Measurements from ENCODE around the gene CRISP1.

DNA sequence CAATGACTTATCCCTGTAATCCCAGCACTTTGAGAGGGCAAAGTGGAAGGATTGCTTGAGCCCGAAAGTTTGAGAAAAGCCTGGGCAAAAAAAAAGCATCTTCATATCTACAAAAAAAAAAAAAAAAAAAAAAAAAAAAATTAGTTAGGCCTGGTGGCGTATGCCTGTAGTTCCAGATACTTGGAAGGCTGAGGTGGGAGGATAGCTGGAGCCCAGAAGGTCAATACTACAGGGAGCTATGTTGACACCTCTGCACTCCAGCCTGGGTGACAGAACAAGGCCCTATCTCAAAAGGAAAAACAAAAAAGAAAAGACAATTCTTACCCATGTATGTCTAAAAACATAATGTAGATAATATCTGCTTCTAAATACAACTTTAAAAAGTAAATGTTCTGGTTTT lies 27.2 kb downstream of the CRISP1 start:
- TF ChIP-seq, protein P1, sequence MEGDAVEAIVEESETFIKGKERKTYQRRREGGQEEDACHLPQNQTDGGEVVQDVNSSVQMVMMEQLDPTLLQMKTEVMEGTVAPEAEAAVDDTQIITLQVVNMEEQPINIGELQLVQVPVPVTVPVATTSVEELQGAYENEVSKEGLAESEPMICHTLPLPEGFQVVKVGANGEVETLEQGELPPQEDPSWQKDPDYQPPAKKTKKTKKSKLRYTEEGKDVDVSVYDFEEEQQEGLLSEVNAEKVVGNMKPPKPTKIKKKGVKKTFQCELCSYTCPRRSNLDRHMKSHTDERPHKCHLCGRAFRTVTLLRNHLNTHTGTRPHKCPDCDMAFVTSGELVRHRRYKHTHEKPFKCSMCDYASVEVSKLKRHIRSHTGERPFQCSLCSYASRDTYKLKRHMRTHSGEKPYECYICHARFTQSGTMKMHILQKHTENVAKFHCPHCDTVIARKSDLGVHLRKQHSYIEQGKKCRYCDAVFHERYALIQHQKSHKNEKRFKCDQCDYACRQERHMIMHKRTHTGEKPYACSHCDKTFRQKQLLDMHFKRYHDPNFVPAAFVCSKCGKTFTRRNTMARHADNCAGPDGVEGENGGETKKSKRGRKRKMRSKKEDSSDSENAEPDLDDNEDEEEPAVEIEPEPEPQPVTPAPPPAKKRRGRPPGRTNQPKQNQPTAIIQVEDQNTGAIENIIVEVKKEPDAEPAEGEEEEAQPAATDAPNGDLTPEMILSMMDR (IDR thresholded peaks at IDR 0.05 in 2 of 3, conservative IDR thresholded peaks at IDR 0.05 in 1 of 3; ENCODE audit: control insufficient read depth in 2 of 3, extremely low read depth in 1 of 3, insufficient read depth in 1 of 3, low read depth in 3 of 3, low read length in 3 of 3) = no peak
- TF ChIP-seq JUND (IDR thresholded peaks at IDR 0.05; ENCODE audit: low read depth, low read length) (no peak), NRF1 (conservative IDR thresholded peaks at IDR 0.05; ENCODE audit: low read depth, low read length) (no peak), POLR2A (IDR thresholded peaks at IDR 0.05; ENCODE audit: low read depth, low read length) (no peak), HDGF (IDR thresholded peaks at IDR 0.05) (no peak), E2F4 (IDR thresholded peaks at IDR 0.05; ENCODE audit: low read depth, low read length) (no peak), POLR2AphosphoS5 (IDR thresholded peaks at IDR 0.05; ENCODE audit: low read length) (no peak), EZH2 (IDR thresholded peaks at IDR 0.05; ENCODE audit: borderline replicate concordance, control insufficient read depth, low read depth, low read length) (no peak), ZNF274 (IDR thresholded peaks at IDR 0.05; ENCODE audit: insufficient read depth, insufficient read length) (no peak), FOXM1 (IDR thresholded peaks at IDR 0.05; ENCODE audit: low read depth, low read length) (no peak), CEBPB (IDR thresholded peaks at IDR 0.05; ENCODE audit: borderline replicate concordance in 1 of 2, low read depth in 2 of 2, low read length in 2 of 2) (no peak), YY1 (IDR thresholded peaks at IDR 0.05; ENCODE audit: low read depth, low read length) (no peak)
